Fibroblast of peridontal ligament (primary cell): ENCODE results near the gene FTH1.

ENCODE experiments used
- DNase-seq: peaks from one replicate; pipeline ENCODE4 v3.0.0-alpha.2; 2010; ENCODE audit errors: extremely low read depth

The FTH1 gene

GRCh38 chr11:61948505-61948904 is 18.9 kb downstream of the FTH1 start:
- DNase-seq = no peak

DNA sequence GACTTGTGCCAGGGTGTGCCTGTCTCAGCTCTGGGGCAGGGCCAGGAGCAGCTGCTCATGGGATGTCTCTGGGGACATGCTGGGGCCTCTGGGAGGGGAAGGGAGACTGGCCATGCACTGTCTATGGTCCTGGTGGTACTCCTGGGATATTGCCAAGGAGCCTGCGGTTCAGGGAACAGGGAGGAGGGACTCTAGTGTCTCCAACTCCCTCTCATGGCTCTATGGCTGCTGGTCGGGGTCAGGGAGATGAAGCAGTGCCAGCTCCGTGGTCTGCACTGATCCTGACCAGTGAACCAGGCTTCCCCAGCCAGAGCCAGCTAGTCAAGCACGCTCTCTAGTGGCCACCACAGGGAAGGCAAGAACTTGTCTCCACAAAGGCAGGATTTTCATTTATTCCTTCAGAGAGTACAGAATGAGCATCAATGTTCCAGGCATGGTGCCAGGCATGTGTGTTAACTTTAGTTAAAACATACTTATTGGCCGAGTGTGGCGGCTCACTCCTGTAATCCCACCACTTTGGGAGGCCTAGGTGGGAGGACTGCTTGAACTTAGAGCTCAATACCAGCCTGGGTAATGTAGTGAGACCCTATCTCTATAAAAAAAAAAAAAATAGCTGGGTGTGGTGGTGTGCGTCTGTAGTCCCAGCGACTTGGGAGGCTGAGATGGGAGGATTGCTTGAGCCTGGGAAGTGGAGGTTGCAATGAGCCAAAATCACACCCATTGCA is 19.8 kb downstream of the FTH1 start:
- DNase-seq = peak; percentile 96

- DNase-seq = no peak
These were observed 20.5 kb downstream of the FTH1 start for GRCh38 chr11:61946894-61947293.

DNA sequence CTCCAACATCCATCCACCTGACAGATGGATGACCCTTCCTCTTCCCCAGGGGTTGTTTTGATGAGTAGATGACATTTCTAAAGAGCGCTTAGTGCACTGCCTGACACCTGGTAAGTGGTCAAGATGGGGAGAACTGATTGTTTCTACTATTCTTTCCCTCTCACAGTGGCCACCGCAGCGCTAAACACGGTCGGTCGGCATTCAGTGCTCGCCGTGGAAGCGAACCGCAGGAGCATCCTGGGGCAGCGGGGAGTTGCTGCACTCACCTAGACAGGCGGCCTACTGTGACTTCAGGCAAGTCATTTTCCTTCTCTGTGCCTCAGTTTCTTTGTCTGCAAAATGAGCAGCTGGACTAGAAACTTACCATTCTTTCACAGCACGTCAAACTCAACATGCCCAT is 22.2 kb downstream of the FTH1 start:
- DNase-seq = no peak

GRCh38 chr11:61940466-61940865 is 27.0 kb downstream of the FTH1 start:
- DNase-seq = no peak

DNA sequence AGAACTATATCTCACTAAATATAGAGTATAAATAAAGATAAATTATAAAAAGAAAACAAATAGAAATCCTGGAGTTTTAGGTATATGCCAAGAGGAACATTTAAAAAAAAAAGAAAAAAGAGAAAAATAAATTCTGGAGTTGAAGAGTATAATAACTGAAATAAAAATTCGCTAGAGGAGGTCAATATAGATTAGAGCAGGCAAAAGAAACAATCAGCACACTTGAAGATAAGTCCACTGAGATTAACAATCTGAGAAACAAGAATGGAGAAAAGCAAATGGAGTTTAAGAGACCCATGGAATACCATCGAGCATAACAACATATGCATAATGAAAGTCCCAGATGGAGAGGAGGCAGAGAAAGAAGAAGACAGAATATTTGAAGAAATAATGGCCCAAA is 31.6 kb downstream of the FTH1 start:
- no peak for DNase-seq

- DNase-seq = no peak
These were observed 36.5 kb downstream of the FTH1 start for GRCh38 chr11:61930933-61931332.

DNA sequence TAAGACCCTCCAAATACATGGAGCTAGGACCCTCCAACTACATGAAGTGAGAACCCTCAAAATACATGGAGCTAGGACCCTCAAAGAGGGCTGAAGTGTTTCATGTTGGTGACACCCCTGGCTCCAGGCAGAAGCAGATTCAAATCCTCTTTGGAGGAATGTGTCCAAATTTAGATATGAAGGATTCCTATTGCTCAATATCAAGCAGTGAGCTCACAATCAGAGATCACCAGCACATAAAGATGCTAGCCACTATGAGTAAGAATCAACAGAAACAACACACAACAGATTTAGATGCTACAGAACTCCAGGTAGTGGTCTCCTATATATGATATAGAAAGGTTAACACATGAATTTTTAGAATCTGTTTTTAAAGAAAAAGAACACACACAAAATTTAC is 38.8 kb downstream of the FTH1 start:
- peak; percentile 50 for DNase-seq

DNA sequence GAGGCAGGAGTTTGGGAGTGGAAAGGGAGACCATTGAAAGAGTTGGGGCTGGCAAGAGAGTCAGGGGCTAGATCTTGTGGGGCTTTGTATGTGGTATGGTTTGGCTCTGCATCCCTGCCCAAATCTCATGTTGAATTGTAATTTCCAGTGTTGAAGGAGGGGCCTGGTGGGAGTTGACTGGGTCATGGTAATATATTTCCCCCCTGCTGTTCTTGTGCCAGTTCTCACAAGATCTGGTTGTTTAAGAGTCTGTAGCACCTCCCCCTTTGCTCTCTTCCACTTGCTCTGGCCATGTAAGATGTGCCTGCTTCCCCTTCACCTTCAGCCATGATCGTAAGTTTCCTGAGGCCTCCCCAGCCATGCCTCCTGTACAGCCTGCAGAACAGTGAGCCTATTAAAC is 39.9 kb downstream of the FTH1 start:
- DNase-seq = no peak

GRCh38 chr11:61926235-61926634 is 41.2 kb downstream of the FTH1 start:
- DNase-seq = no peak

GRCh38 chr11:61925736-61926135 is 41.7 kb downstream of the FTH1 start:
- DNase-seq = no peak

- DNase-seq = no peak
These were observed 43.4 kb downstream of the FTH1 start for GRCh38 chr11:61924064-61924455.

DNA sequence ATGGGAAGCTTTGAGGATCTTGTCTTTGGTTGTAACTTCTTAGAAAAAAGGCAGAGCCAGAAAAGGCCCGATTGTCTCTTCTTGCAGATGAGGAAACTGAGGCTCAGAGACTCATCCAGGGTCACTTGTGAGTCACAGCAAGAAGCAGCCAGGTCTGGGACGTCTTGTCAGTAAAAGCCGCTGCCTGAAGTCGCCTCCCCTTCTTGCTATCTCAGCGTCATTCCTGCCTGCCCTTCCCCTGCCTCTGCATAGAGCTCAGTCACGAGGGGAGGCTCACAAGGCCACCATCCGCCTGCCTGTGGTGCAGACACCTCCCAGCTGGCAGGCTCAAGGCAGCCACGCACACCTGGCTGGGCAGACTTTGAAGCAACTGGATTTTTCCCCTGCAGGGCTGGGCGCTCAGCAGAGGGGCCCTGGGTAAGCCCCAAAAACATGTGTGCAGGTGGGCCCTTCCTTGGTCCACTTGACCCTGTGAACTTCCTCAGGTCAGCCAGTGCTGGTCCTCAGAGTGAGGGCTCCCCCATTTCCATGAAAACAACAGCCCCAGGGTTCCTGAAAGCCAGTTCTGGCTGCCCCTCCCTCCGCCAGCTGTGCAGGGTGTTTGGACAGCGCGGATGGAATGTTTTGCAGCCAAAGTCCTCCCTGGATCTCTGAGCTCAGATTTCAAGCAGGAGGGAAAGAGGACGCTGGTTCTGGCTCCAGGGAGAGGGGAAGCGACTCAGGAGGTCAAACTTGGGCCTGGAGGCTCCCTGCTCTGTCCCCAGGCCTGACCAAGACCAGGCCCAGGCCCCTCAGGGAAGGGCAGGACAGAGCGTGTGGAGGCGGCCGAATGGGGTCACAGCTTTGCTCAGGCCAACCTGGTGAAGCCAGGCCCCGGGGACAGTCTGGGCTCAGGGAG is 44.0 kb downstream of the FTH1 start:
- DNase-seq = peak; percentile 73

DNA sequence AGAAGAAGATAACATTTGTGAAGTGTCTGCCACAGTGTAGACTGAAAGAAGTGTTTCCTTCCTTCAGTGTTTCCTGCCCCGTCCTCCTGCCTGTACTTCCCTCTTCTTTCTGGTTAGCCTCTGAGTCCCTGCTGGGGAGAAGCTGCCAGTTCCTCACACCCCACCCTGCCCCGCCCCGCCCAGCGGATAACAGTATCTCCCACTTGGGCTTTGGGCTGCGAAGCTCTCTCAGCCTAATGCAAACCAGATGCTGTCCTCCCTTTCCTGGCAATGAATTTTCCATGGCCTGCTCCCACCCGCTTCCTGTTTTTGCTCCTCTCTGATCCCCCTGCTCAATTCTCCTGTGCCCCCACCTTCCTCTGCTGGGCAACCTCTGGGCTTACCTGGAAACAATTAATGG is 44.9 kb downstream of the FTH1 start:
- DNase-seq = peak; percentile 87

DNA sequence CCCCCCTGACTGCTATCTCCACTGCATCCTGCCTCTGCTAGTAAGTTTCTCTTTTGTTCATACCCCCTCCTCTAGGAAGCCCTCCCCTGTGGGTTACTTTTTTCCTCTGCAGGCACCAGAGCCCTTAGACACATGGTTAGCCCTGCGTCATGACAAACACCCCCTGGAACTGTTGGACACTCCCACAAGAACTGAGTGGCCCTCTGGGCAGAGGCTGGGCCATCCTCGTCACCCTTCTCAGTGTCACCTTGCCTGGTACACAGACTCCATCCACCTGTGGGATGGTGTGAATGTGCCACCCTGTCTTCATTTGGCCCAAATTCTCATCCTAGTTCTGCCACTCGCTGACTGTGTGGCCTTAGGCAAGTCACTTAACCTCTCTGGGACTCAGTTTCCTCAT is 46.0 kb downstream of the FTH1 start:
- no peak for DNase-seq

DNA sequence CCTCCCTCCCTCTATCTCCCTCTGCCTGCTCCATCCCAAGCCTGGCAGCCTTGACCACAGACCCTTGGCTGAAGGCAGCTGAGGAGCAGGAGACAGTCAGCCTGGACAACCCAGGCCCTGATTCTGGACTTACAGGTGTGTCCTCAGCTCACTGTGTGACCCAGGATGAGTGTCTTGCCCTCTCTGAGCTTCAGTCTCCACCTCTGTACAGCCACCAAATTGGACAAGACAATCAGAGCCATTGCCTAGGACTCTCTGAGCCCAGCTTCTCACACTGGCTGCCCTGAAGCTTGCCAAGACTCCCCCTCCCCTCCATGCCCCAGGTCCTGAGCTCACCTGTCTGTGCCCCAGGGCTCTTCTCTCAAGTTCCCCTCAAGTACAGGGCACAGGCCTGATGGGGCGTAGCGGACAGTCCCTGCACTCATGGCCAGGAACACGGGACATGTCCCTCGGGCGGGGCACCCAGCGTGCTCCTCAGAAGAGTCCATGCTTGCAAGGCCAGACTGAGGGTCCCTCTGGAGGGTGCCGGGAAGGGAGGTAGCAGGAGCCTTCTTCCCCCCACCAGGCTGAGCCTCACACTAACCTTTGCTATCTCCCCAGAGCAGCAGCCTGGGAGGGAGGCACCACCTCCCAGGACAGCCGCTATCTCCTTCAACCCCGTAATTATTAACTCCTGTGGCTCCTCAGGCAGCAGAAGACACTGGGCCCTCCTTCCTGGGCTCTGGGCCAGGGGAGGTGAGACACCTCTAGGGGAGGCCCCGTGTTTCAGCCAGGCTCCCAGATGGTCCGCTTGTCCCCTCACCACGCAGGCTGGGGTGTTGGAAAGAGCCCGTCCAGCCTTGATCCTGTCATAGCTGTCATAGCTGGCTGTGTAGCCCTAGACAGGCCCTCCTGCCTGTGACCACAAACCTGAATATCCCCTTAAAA is 47.5 kb downstream of the FTH1 start:
- no peak for DNase-seq

GRCh38 chr11:61918938-61919704 is 48.3 kb downstream of the FTH1 start:
- DNase-seq = no peak

DNA sequence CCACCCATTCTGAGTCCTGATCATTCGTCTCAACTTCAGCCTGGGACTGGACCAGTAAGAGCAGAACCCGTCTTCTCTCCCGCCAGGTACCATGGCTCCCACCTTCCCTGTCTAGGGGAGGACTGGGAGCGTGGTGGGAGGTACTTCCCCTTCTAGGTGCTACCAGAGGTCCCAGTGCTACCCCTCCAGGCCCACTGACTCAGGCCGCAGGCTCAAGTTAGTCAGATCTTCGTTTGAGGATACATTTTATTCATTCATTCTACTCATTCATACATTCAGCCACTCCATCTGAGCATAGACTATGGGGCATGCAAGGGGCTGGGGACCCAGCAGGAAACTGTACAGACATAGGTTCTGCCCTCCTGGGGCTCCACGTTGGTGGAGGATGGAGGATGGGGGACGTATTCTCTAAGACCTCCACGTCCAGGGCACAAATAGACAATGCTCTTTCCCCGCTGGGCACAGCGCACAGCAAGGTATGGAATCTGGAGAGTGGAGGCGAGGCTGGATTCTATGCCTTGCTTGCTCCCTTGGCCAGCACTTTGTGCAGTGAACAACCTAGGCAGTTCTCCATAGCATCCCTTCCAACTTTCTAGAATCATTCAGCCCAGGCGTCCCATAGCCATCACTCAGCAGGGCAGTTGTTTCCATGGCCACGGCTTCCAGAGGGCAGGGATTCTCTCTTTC is 49.0 kb downstream of the FTH1 start:
- no peak for DNase-seq

DNA sequence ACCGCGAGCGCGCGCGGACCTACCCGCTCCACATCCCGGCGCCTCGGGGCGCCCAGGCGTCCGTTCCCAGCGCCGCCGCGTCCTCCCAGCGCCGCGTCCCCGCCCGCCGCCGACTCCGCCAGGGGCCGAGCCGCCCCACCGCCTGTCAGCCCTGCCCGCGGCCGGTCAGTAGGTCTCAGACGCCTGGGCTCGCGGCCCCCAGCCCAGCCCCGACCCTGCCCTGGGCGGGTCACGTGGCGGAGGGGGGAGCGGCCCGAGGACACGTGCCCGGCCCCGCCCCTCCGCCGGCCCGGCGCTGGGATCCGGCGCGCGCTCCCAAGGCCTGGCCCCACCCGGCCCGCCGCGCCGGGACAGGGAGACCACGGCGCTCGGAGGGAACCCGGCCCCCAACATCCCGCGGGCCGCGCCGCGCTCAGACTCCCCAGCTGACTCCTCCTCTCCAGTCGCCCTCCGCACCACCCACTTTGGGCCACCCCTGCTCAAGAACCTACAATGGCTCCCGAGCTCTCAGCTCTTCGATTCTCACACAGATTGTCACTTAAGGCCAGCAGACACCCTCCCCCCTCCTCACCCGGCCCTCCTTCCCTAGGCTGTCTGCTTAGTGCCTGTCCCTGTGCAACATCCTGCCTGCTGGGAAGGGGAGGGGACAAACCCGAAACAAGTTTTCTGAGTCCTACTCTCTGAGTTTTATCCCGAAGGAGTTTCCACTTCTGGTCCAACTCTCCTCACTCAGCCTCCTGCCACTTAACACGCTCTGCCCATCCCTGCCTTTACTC is 49.9 kb downstream of the FTH1 start, which contains the start of gene RAB3IL1:
Gene RAB3IL1, minus strand, starts transcription at position 233 of the 776 bp plus-strand sequence. Its CDS starts 199 bp downstream, at position 34.
- peak; percentile 26 for DNase-seq
